Fibroblast of gingiva (primary cell): ENCODE results near the gene ZNF625.
"Not testable (repeated sequence)": the region's sequence is repeated elsewhere in the genome, so short reads cannot be mapped to it uniquely, and the experiment has no call there.

ENCODE experiments used
- DNase-seq: peaks from one replicate; pipeline ENCODE4 v3.0.0-alpha.2; 2011; ENCODE audit warnings: low read depth

The ZNF625 gene

GRCh38 chr19:12137221-12137940 is 19.2 kb downstream of the ZNF625 start:
- no peak for DNase-seq

GRCh38 chr19:12133069-12133468 is 23.5 kb downstream of the ZNF625 start:
- DNase-seq = peak; percentile 12

GRCh38 chr19:12126707-12127106 is 29.8 kb downstream of the ZNF625 start:
- no peak for DNase-seq

DNA sequence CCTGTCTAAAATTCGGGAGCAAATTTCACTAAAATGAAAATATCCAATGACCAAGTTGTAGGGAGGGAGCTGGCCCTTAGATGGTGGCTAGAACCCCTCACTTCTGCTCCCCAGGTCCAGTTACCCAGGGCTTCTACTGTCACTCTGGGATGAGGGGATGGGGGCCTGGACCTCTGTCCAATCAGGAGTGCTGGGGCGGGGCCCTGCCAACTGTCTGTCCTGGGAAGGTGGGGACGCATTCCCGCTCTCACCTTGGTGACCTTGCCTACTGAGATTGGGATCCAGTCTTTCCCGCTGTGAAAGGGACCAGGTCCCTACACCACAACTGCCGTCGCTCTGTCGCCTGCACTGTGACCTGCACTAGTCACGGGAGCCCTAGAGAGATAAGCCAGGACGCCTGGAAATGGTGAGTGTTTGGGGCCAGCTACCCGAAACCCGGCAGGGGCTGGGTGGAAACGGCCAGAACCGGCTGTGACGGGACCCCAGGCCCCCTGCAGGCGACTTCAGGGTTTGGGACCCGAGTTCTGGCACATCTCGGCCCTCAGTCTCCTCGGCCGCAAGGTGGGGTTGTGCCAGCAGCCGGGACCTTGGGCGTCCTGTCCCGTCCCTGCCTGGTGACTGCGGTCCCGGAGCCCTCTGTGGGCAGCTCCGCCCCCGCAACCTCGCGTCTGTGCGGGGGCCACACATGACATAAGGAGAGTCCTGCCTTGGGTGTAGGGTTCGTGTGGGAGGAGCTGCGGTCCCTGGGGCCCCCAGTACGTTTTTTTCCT is 39.1 kb downstream of the ZNF625 start:
- DNase-seq = no peak

DNA sequence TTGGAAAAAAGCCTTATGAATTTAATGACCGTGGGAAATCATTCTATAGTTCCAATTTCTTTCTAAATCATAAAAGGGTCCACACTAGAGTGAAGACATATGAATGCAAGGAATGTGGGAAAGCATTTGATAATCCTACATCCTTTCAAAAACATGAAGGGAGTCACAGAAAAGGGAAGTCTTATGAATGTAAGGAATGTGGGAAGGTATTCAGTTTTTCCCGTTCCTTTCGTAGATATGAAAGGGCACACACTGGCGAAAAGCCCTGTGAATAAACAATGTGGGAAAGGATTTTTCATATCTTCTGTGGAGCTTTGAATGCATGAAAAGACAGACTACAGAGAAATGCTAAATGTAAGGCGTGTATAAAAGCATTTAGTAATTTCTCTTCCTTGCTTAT is 43.4 kb downstream of the ZNF625 start:
- DNase-seq = no peak

DNA sequence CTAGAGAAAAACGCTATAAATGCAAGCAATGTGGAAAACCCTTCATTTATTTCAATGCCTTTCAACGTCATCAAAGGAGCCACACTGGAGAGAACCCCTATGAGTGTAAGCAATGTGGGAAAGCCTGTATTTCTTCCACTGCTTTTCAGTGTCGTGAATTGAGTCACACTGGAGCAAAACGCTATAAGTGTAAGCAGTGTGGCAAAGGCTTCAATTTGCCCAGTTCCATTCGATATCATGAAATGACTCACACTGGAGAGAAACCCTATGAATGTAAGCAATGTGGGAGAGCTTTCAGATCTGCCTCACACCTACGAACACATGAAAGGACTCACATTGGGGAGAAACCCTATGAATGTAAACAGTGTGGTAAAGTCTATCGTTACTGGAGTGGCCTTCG is 43.8 kb downstream of the ZNF625 start:
- DNase-seq = no peak

GRCh38 chr19:12111943-12112637 is 44.4 kb downstream of the ZNF625 start:
- DNase-seq = no peak

GRCh38 chr19:12111176-12111575 is 45.4 kb downstream of the ZNF625 start:
- DNase-seq = no peak

DNA sequence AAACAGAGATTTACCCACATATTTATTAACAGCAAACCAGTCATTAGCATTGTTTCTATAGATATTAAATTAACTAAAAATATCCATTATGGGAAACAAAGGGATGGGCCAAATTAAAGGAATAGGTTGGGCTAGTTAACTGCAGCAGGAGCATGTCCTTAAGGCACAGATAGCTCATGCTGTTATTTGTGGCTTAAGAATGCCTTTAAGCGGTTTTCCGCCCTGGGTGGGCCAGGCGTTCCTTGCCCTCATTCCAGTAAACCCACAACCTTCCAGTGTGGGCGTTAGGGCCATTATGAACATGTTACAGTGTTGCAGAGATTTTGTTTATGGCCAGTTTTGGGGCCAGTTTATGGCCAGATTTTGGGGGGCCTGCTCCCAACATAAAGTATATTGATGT is 52.6 kb downstream of the ZNF625 start:
- not testable (repeated sequence) for DNase-seq

- no peak for DNase-seq
These were observed 58.5 kb downstream of the ZNF625 start for GRCh38 chr19:12098040-12098439.

DNA sequence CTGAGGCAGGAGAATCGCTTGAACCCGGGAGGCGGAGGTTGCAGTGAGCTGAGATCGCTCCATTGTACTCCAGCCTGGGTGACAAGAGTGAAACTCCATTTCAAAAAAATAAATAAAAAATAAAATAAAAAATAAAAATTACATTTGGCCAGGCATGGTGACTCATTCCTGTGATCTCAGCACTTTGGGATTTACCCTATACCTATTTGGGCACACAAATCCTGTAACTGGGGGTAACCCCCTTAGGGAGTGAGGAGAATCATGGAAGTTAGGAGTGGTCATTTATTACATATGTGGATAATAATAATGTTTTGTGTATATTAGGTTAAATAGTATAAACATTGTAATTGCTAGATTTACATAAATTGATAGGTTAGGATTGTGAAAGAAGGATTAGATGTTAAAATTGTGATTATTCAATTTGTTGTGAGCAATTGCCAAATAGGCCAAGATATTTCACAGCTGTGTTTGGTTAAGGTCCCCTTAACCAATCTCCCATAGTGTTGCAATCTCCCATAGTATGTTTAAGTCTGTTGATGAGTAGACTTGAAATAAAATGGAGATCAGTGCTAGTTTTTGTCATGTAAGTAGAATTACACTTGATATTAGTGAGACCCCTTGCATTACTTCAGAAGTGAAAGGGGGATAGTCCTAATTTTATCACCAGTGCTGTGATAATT is 61.3 kb downstream of the ZNF625 start:
- peak; percentile 82 for DNase-seq
